ENCODE measurements around the gene TDRD7.

GRCh38 chr9:97506787-97507186 lies 94.9 kb downstream of the TDRD7 start:
- TF ChIP-seq SCRT1 (tag by site-specific recombination; IDR thresholded peaks at IDR 0.05; ENCODE audit: borderline replicate concordance) (no peak), CTCF (tag by site-specific recombination; IDR thresholded peaks at IDR 0.05) (no peak), ZNF777 (tag by site-specific recombination; IDR thresholded peaks at IDR 0.05; ENCODE audit: borderline replicate concordance) (no peak), ZNF16 (tag by site-specific recombination; IDR thresholded peaks at IDR 0.05; ENCODE audit: low read depth) (no peak), BCL11B (tag by site-specific recombination; IDR thresholded peaks at IDR 0.05; ENCODE audit: low read depth) (no peak), YY1 (tag by site-specific recombination; IDR thresholded peaks at IDR 0.05) (no peak), ZNF558 (tag by site-specific recombination; IDR thresholded peaks at IDR 0.05) (no peak), ZNF26 (tag by site-specific recombination; IDR thresholded peaks at IDR 0.05) (no peak), ZNF530 (tag by site-specific recombination; IDR thresholded peaks at IDR 0.05; ENCODE audit: low read depth) (no peak)
- TF ChIP-seq, protein P1, sequence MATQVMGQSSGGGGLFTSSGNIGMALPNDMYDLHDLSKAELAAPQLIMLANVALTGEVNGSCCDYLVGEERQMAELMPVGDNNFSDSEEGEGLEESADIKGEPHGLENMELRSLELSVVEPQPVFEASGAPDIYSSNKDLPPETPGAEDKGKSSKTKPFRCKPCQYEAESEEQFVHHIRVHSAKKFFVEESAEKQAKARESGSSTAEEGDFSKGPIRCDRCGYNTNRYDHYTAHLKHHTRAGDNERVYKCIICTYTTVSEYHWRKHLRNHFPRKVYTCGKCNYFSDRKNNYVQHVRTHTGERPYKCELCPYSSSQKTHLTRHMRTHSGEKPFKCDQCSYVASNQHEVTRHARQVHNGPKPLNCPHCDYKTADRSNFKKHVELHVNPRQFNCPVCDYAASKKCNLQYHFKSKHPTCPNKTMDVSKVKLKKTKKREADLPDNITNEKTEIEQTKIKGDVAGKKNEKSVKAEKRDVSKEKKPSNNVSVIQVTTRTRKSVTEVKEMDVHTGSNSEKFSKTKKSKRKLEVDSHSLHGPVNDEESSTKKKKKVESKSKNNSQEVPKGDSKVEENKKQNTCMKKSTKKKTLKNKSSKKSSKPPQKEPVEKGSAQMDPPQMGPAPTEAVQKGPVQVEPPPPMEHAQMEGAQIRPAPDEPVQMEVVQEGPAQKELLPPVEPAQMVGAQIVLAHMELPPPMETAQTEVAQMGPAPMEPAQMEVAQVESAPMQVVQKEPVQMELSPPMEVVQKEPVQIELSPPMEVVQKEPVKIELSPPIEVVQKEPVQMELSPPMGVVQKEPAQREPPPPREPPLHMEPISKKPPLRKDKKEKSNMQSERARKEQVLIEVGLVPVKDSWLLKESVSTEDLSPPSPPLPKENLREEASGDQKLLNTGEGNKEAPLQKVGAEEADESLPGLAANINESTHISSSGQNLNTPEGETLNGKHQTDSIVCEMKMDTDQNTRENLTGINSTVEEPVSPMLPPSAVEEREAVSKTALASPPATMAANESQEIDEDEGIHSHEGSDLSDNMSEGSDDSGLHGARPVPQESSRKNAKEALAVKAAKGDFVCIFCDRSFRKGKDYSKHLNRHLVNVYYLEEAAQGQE (tag by site-specific recombination; IDR thresholded peaks at IDR 0.05), result no peak

All from HEK293 (cell line).